Stomach (tissue), 4 donors: ENCODE measurements around the gene DUSP6.

Source experiments
- CTCF ChIP-seq, 7 experiments: fragments of 450-650 bp in 4 of 7; fragments of 200-600 bp in 3 of 7; sonication (generic) in 3 of 7; IDR thresholded peaks; one replicate each; pipeline ENCODE4 v1.5.1; 2016 to 2019; ENCODE audit warnings: antibody characterized with exemption in 7 of 7, control low read depth in 2 of 7, mild to moderate bottlenecking in 1 of 7
- POLR2AphosphoS5 ChIP-seq, 3 donors: sonication (generic); formaldehyde crosslinking; IDR thresholded peaks; one replicate each; pipeline ENCODE4 v1.6.1; 2016; ENCODE audit warnings: antibody characterized with exemption in 3 of 3

GRCh38 chr12:89328151-89329030 is 23.9 kb downstream of the DUSP6 start:
- TF ChIP-seq POLR2AphosphoS5 (IDR thresholded peaks at IDR 0.05), result no peak
- TF ChIP-seq CTCF (IDR thresholded peaks at IDR 0.05), result no peak
